HG03558 (cell line): ENCODE measurements around the gene MTUS2.
A peak's percentile ranks its signal among the peaks of the same experiment; 100 is the strongest.

Source experiments
- ATAC-seq: cut with Tn5 transposase; IDR thresholded peaks from one replicate; pipeline ENCODE4 v1.9.1; 2021; ENCODE audit warnings: moderate number of reproducible peaks; ENCODE audit not compliant: unreplicated experiment; ENCODE audit errors: extremely low read depth

MTUS2 gene

GRCh38 chr13:29527511-29527910, 707.4 kb downstream of the MTUS2 start:
- ATAC-seq: no peak

- ATAC-seq: no peak
These were observed 707.8 kb downstream of the MTUS2 start for GRCh38 chr13:29527916-29528315.

GRCh38 chr13:29529754-29530153, 709.6 kb downstream of the MTUS2 start:
- no peak for ATAC-seq

GRCh38 chr13:29530901-29531300, 710.8 kb downstream of the MTUS2 start:
- no peak for ATAC-seq

GRCh38 chr13:29532116-29532515, 712.0 kb downstream of the MTUS2 start:
- ATAC-seq: no peak

GRCh38 chr13:29532821-29533220, 712.7 kb downstream of the MTUS2 start:
- no peak for ATAC-seq

GRCh38 chr13:29534083-29534482, 713.9 kb downstream of the MTUS2 start:
- ATAC-seq: no peak

GRCh38 chr13:29535663-29536655, 715.8 kb downstream of the MTUS2 start:
- no peak for ATAC-seq

- ATAC-seq: no peak
These were observed 716.7 kb downstream of the MTUS2 start for GRCh38 chr13:29536853-29537252.

GRCh38 chr13:29537736-29538651, 717.9 kb downstream of the MTUS2 start:
- no peak for ATAC-seq

- ATAC-seq: no peak
These were observed 718.5 kb downstream of the MTUS2 start for GRCh38 chr13:29538652-29539040.

GRCh38 chr13:29539856-29540255, 719.7 kb downstream of the MTUS2 start:
- ATAC-seq: no peak

GRCh38 chr13:29540334-29540733, 720.2 kb downstream of the MTUS2 start:
- ATAC-seq: no peak

- ATAC-seq: no peak
These were observed 720.7 kb downstream of the MTUS2 start for GRCh38 chr13:29540799-29541198.

- ATAC-seq: no peak
These were observed 721.3 kb downstream of the MTUS2 start for GRCh38 chr13:29541400-29541799.

GRCh38 chr13:29542381-29542780, 722.2 kb downstream of the MTUS2 start:
- ATAC-seq: no peak

- peak; percentile 97 for ATAC-seq
These were observed 723.4 kb downstream of the MTUS2 start for GRCh38 chr13:29543230-29544215.

GRCh38 chr13:29545988-29546387, 725.8 kb downstream of the MTUS2 start:
- ATAC-seq: no peak

- ATAC-seq: no peak
These were observed 726.5 kb downstream of the MTUS2 start for GRCh38 chr13:29546662-29547061.

GRCh38 chr13:29547153-29547552, 727.0 kb downstream of the MTUS2 start:
- ATAC-seq: no peak
